Stimulated activated CD4-positive, alpha-beta T cell treated with anti-CD3 and anti-CD28 coated beads, Interleukin-15, amount 100 ng/mL, for 24 hours (primary cell): Measurements from ENCODE around the gene CCDC33.
"Not testable (repeated sequence)": the region's sequence is repeated elsewhere in the genome, so short reads cannot be mapped to it uniquely, and the experiment has no call there.

Source experiments
- DNase-seq: peaks from one replicate; pipeline ENCODE4 v3.0.0-alpha.2; 2020

Gene CCDC33

DNA sequence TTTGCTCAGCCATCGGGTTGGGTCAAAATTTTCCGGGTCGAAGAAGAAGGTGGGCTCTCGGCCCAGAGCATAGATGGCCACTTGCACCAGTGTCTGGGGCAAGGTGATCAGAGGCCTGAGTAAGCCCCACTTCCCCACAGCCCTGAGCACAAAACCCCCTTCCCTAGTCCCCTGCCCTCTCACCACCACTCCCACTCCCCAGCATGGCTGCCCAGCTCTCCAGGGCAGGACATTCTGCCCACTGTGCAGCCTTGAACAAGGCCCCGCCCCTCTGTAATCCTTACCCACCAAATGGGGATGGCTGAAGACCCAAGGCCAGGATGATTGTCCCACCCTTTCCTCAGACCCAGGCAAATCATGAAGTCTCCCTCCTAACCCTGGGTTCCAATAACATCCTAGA is 102.5 kb downstream of the CCDC33 start:
- DNase-seq: no peak

DNA sequence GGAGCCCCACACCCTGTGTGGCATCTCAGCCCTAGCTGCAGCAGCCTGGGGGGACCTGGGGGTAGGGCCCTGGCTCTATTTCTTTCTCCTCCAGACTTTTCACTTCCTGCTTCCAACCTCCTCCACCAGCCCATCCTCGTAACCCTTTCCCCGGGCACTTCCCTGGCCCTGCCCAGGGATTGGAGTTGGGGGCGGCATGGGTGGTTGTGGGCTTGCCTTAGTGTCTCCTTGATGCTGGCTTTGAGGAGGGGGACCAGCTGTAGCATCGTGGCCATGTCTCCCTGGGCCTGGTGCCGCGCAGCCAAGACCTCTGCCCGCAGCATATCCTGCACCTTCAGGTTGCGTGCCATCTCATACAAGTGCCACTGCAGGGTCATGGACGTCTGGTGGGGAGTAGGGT is 103.2 kb downstream of the CCDC33 start:
- no peak for DNase-seq

DNA sequence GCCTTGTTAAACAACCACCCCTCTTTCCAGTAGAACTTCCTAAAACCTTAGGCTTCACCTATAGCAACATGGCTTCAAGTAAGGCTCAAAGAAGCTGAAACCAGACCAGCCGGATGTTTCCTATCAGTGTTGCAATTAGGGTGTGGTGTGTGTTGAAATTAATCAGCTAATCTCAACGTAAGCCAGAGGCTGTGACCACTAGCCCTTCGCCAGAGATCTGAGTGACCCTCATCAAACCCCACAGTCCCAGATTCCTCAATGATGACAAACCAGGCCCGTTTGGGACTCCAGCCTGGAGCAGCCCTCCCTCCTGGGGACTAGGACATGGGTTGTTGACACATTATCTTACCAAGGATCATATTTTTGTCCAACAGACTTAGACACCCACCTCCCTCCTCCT is 104.0 kb downstream of the CCDC33 start:
- DNase-seq: no peak

DNA sequence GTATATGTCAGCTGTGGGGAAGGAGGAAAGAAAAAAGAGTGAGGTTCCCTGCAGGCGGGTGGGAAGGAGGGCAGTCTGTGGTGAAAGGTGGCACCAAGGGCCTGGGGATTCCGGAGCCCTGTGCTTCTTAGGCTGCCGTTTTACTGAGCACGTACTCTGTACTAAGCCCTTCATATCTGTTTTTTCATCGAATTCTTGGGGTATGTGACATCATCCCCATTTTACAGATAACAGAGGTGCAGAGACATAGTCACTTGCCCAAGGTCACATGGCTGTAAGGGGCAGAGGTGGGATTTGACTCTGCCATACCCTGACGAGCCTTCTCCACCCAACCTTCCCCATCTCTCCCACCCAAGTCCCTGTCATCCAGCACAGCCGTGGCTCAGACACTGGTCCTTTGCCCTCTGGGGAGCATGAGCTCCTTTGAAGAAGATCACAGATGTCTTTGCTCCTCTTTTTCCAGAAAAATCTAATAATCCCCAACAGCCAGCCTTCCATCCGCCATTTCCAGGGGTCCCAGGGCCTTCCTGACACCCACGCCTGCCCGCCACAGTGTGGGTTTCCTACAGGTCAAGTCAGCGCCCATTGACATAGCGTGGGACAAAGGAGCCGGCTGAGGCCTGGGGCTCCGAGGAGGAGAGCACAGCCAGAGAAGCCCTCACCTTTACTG is 107.1 kb downstream of the CCDC33 start:
- DNase-seq: no peak

DNA sequence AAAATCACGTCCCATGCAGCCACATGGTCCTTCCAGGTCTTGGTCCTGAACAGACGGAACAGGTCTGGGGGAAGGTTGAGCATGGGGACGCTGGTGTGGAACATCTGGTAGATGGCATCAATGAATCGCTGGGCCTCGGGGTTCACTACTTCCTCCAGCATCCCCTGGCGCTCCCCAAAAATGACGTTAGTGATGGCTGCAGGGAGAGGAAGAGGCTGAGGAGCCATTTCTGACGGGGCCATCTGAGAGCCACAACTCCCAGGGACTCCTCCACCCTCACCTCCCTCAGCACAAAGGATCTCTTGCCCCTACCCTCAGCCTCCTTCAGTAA is 107.6 kb downstream of the CCDC33 start:
- no peak for DNase-seq

DNA sequence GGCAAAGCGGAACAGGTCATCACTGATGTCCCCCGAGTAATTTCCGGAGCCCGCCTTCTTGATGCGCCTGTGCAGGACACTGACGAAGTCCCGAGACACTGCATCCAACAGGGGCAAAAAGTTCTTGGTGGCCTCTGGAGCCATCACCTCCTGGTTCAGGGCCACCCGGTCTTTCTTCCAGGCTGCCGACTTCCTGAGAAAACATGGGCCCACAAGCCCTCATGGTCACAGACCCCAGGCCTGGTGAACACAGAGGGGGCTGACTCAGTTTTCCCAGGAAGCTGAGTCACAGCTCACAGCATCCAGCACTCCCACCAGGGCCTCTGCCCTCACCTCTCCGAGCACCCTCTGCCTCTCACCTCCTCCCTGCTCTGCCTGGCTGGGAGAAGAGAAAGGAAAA is 108.9 kb downstream of the CCDC33 start:
- peak; percentile 28 for DNase-seq

DNA sequence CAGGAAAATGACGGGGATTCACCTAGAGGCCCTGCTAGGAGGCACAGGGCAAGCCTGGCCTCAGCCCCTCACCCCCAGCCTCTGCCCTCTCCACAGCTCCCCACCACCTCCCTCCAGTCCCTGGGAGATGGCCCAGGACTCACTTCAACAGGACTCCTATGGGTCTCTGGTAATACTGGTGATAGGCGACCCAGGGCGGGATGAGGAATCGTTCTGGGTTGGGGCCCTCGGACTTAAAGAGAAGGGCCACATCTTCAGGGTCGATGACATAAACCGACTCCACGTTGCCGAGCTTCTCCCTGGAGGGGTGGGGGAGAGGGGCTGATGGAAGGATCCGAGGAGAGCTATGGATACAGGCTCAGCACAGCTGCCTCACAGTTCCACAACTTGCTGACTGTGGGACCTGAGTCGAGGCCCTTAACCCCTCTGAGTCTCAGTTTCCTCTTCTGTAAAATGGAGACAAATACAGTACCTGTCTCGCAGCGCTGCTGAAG is 111.7 kb downstream of the CCDC33 start:
- DNase-seq: no peak

DNA sequence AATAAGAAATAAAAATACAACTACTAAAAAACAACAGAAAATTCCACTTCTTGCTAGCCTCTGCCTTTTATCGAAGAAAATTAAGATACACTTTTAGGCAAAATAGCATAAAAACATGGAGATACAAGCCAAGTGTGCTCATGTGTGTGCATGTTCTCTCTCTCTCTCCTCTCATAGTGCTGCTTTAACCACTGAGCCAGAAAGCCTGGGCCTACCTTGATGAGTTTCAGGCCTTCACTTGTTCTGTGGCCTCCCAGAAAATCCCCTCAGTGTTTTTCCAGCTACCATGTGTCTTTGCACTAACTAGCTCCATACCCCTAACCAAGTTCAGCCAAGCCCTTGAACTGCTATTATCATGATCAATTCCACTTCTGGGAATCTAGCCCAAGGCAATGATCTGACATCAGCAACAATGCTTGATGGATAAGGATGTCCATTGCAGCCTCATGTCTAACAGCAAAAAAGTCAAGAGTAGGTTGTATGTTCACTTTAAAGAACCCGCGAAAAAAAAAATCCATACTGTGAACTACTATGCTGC is 113.2 kb downstream of the CCDC33 start:
- DNase-seq: no peak

DNA sequence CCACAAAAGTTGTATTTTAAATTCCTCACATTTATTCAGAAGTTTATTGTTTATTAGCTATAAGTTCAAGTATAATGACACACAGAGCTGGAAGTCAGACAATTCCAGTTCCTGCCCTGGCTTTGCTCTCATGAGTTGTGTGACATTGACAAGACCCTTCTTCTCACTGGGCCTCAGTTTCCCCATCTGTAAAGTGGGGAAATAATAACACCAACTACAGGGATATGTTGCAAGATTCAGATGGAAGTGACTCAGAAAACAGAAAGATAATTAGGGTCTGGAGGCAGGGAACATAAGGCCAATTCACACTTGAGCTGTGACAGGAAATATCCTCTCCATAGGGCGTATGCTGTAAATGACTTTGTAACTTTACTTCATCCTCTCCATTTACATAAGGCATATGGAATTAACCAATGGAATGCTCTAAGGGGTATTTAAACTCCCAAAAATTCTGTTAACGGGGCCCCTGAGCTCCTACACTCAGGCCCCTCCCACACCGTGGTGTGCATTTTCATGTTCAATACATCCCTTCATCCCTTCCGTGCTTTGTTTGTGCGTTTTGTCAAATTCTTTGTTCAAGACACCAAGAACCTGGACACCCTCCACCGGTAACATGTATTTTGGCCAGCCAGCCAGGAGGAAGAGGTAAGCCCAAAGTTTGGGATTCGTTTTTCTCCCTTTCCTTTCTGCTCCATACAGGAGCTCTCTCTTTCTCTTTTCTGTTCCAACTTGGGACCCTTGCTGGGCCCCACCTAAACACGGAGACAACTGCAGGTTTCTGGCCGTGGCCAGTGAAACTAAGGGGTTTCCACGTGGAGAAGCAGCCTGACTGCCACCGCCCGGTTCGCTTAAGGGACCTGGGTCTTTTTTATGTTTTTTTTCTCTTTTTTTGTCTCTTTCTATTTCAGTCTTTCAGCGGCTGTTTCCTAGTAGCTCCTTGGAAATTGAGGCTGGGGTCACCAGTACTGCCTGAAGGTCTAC is 114.5 kb downstream of the CCDC33 start:
- DNase-seq: no peak

DNA sequence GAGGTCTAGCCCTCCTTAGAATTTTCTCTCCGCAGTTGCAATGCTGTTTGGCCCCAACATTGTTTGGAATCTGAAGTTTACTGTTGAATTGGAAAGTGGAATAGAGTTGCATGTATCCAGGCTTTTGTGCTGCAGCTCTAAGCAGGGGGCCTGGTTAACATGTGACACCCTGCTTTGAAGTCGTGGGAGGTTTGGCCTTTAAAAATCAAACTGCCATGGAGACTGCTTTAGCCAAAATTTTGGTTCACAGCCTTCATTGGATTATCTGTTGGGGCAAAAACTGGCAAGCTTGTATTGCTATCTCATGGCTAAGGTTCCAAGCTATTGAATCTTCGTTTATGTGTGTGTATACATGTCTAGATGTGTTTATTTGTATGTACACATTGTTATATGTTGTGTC is 115.5 kb downstream of the CCDC33 start:
- no peak for DNase-seq

DNA sequence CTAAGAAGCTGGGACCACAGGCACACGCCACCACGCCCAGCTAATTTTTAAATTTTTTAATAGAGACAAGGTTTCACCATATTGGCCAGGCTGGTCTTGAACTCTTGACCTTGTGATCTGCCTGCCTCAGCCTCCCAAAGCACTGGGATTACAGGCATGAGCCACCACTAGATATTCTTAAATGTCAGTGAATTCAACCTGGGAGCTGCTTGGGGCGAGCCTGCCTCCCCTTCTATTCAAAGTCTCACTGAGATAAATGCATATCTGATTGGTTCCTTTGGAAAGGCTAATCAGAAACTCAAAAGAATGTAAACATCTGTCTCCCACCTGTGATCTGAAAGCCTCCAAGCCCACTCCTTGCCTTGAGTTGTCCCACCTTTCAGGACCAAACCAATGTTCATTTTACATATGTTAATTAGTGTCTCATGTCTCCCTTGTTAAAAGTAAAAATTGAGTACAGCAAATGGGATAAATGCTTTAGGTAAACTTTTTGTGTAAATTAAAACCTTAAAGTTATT is 116.3 kb downstream of the CCDC33 start:
- DNase-seq: no peak

DNA sequence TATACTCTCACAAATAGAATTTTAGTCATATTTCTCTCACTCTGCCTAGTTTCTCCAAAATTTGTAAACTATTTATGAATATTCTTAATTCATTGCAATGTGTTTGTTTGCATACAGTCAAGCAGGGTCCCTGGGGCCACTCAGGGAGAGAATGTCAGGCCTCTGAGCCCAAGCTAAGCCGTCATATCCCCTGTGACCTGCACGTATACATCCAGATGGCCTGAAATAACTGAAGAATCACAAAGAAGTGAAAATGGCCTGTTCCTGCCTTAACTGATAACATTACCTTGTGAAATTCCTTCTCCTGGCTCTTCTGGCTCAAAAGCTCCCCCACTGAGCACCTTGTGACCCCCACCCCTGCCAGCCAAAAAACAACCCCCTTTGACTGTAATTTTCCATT is 117.9 kb downstream of the CCDC33 start:
- not testable (repeated sequence) for DNase-seq

DNA sequence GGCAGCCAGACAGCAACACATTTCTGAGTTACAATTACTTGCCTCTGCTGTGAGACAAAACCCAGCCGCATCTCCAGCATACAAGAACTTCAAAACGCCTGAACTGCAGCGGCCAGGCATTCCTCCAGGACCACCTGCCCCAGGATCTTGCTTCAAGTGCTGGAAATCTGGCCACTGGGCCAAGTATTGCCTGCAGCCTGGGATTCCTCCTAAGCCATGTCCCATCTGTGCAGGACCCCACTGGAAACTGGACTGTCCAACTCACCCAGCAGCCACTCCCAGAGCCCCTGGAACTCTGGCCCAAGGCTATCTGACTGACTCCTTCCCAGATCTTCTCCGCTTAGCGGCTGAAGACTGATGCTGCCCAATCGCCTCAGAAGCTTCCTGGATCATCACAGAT is 119.9 kb downstream of the CCDC33 start:
- DNase-seq: not testable (repeated sequence)

DNA sequence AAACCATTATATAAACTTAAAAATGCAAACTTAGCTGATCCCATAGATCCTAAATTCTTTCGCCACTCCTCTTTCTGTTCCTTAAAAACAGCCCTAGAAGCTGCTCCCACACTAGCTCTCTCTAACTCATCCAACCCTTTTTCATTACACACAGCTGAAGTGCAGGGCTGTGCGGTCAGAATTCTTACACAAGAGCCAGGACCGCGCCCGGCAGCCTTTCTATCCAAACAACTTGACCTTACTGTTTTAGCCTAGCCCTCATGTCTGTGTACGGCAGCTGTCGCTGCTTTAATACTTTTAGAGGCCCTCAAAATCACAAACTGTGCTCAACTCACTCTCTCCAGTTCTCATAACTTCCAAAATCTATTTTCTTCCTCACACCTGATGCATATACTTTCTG is 121.4 kb downstream of the CCDC33 start:
- not testable (repeated sequence) for DNase-seq

DNA sequence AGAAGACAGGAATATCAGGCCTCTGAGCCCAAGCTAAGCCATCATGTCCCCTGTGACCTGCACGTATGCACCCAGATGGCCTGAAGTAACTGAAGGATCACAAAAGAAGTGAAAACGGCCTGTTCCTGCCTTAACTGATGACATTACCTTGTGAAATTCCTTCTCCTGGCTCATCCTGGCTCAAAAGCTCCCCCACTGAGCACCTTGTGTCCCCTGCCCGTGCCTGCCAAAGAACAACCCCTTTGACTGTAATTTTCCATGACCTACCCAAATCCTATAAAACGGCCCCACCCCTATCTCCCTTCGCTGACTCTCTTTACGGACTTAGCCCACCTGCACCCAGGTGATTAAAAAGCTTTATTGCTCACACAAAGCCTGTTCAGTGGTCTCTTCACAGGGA is 123.2 kb downstream of the CCDC33 start:
- DNase-seq: not testable (repeated sequence)

DNA sequence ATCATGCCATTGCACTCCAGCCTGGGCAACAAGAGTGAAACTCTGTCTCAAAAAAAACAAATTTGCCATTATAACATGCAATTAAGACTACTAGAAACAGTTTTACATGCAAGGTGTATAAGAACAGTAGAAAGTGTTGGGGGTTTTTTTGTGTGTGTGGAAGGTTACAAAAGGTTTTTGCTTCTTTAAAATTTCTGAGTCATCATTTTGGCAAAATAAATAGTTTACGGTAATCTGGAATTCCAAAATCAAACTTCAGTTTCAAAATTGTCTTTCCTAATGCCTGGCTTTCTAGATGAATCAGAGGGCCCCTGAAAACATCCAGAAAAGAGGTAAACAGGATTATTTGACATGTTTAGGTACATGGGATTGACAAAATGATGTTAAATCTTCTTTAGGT is 124.7 kb downstream of the CCDC33 start:
- not testable (repeated sequence) for DNase-seq

DNA sequence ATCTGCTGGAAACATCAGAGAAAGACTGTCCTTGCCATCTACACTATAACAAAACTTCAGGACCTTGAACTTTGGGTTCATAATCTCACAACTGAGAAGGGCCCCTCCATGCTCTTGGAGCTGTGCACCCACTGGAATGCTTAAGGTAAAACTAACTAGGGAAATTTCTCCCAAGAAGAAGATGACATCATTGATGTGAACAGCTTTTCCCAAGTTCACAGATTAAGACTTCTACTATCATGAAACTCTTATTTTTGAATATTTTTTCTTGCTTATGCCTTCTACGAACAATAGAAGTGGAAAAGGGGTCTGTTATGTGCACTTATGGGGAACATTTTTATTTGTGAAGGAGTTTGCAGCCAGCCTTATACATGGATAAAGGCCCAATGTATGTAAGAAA is 126.4 kb downstream of the CCDC33 start:
- DNase-seq: no peak

DNA sequence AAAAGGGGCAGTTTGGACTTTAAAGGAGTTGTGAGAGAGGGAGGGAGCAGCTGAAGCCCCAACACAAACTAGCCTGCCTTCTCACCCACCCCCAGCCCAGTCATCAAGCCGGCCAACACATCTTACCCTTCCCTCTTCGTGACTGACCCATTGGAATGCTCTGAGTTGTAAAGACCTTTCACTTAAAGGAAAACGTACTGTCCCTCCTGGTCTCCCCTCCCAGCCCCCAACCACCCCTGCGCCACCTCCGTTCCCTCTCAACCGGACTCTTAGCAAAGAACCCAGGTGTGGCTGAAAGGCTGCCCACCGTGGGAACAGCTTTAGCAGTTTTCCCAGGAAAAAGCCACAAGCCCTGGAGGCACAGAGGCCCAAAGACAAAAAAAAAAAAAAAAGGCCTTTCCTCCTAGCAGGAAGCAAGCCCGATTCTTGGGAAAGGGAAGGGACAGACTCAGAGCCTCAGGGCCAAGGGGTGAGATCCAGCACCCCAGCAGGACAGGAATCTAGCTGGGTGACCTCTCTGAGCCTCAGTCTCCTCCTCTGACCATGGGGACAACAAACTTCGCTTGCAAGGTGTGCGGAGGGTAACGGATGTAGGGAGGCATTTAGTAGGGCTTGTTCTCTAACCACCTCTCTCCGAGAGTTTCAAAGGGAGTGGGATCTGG is 128.9 kb downstream of the CCDC33 start:
- no peak for DNase-seq

DNA sequence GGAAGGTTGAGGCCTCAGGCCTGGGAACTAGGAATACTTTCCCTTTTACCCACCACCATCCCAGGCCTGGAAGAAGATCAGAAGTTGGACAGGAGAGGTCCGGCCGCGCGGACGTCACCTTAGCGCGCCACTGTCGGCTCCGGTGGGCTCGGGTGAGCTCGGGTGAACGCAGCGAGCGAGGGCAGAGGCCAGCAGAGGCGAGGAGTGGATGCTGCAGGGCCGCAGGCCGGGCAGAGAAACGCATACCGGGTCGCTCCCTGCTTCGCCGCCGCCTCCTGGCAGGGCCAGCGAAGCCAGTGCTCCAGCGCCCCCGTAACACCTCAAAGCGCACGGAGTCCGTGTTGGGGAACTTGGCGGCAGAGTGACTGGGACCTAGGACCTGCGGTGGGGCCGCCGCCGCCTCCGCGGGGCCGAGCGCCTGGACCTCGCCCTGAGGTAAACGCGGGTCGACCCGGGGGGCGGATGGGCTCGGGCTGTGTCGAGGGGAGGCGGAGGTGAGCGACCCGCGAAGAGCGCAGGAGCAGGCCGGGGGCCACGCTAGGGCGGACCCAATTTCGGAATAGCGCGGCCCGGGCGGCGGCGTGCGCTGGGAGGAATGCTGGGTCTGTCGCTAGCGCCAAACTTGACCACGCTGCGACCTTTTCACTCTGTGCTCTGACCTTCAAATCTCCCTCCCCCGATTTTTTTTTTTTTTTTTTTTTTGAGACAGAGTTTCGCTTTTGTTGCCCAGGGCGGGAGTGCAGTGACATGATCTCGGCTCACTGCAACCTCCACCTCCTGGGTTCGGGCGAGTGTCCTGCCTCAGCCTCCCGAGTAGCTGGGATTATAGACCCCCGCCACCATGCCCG is 129.7 kb downstream of the CCDC33 start:
- DNase-seq: peak; percentile 39

DNA sequence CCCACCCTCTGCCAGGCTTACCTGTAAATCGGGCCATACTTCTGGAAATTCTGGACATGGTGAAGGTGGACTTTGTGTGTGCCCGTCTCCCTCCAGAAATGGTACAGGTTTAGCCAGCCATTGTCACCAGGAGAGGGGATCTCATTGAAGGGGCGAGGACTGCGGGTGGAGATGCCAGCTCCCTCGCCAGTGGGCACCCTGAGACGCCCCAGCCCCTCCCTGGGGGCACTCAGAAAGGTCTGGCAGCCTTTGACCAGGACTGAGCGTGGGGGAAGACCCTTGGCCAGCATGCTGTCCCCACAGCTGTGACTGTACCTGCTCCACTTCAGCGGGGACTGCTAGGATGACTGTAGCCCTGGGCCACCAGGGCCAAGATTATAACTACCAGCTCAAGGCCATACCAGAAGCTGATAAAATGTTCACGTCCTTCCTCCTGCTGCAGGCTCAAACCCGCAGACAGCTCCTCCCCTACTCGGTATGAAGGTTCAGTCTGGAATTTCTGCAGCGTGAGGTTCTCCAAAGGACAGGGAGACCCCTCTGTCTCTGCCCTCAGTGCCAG is 131.2 kb downstream of the CCDC33 start, which contains the start of gene CYP11A1:
Gene CYP11A1, minus strand, starts transcription at position 351 of the 559 bp plus-strand sequence. Its CDS starts 61 bp downstream, at position 290.
- no peak for DNase-seq

DNA sequence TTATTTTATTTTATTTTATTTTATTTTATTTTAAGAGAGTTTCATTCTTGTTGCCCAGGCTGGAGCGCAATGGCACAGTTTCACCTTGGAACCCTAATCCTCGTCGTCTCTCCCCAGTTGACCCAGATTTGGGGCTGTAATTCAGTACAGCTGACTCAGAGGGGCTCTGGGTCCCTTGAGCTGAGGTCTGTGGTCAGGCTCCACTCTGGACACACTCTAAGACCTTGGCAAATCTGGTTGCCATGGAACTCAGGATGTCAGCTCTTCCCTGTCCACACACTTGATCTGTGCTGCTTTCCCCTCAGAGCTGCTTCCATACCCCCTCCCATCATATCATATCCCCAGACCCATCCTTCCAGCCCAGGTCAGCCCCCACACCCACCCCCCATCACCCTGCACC is 132.0 kb downstream of the CCDC33 start:
- no peak for DNase-seq
